H1 (cell line): Measurements from ENCODE around the gene SUPT4H1. TPM values are rescaled to one million over a fixed set of nuclear protein-coding genes. Genes with fewer than 3 reads are reported as not detected.

ENCODE experiments used
- CTCF ChIA-PET: fragments of 300-600 bp; sonication (Branson Sonifier 250); formaldehyde crosslinking; loops from one replicate; lab custom pipeline; 2021; ENCODE audit not compliant: partially characterized antibody; lab: Charles Lee
- POLR2A ChIA-PET: fragments of 300-600 bp; sonication (Branson Sonifier 250); formaldehyde crosslinking; loops from one replicate; lab custom pipeline; 2021; ENCODE audit warnings: inconsistent platforms; ENCODE audit not compliant: partially characterized antibody; lab: Charles Lee
- DNase-seq, 2 experiments: peaks; one replicate each; pipeline versions ENCODE4 v3.0.0 to v3.0.0-alpha.2; 2010 to 2022; ENCODE audit warnings: low spot score in 2 of 2, low read depth in 1 of 2, mixed read lengths in 1 of 2
- FAIRE-seq: peaks from 2 replicates; lab custom pipeline; 2011; peaks lifted over from hg19 to GRCh38; lab: Jason Lieb, UNC
- H2AFZ ChIP-seq: 2 replicates; pipeline ENCODE4 v1.8.1; 2012; ENCODE audit warnings: low read length, inconsistent platforms
- H2AK5ac ChIP-seq: 2 replicates; pipeline ENCODE4 v1.6.1; 2013; ENCODE audit warnings: low read depth, low read length
- H2BK120ac ChIP-seq: replicated peaks from 2 replicates; pipeline ENCODE3; 2013; ENCODE audit warnings: low read depth, low read length, inconsistent platforms
- H2BK12ac ChIP-seq: 2 replicates; pipeline ENCODE4 v1.6.1; 2013; ENCODE audit warnings: low read depth, low read length
- H2BK15ac ChIP-seq: 2 replicates; pipeline ENCODE4 v1.6.1; 2013; ENCODE audit warnings: low read length
- H2BK20ac ChIP-seq: 2 replicates; pipeline ENCODE4 v1.6.1; 2013; ENCODE audit warnings: low read length
- H2BK5ac ChIP-seq: 2 replicates; pipeline ENCODE4 v1.6.1; 2013; ENCODE audit warnings: low read depth, low read length
- H3K14ac ChIP-seq: 2 replicates; pipeline ENCODE4 v1.6.1; 2013; ENCODE audit warnings: inconsistent platforms; ENCODE audit not compliant: insufficient read length
- H3K18ac ChIP-seq: 2 replicates; pipeline ENCODE4 v1.6.1; 2013; ENCODE audit warnings: low read length; ENCODE audit errors: extremely low read depth
- H3K23ac ChIP-seq: 2 replicates; pipeline ENCODE4 v1.6.1; 2013; ENCODE audit warnings: inconsistent platforms; ENCODE audit not compliant: insufficient read length
- H3K23me2 ChIP-seq: 2 replicates; pipeline ENCODE4 v1.6.1; 2013; ENCODE audit warnings: low read depth, low read length
- H3K27ac ChIP-seq: 2 replicates; pipeline ENCODE4 v1.6.1; 2011; ENCODE audit warnings: low read depth, low read length, inconsistent platforms
- H3K27me3 ChIP-seq, 4 experiments: replicated peaks in 1 of 4; 1 replicate in 1 of 4; 2 replicates in 3 of 4; pipeline versions ENCODE4 v1.6.1 to v1.8.1; 2011 to 2013; ENCODE audit warnings: low read length in 3 of 4, mild to moderate bottlenecking in 3 of 4, inconsistent platforms in 2 of 4, mixed read lengths in 2 of 4, moderate library complexity in 1 of 4; ENCODE audit not compliant: control insufficient read depth in 3 of 4, insufficient read depth in 3 of 4; ENCODE audit errors: extremely low read depth in 1 of 4
- H3K36me3 ChIP-seq, 4 experiments: 2 replicates each; pipeline versions ENCODE4 v1.6.1 to v1.8.1; 2011 to 2013; ENCODE audit warnings: mild to moderate bottlenecking in 4 of 4, low read length in 3 of 4, moderate library complexity in 2 of 4, control low read depth in 1 of 4, inconsistent platforms in 1 of 4; ENCODE audit not compliant: insufficient read depth in 4 of 4, control insufficient read depth in 2 of 4
- H3K4ac ChIP-seq: replicated peaks from 2 replicates; pipeline ENCODE3; 2013; ENCODE audit warnings: low read length, low read depth, mixed read lengths, inconsistent platforms; ENCODE audit not compliant: insufficient read length
- H3K4me1 ChIP-seq, 4 experiments: replicated peaks in 1 of 4; 1 replicate in 1 of 4; 2 replicates in 3 of 4; pipeline versions ENCODE4 v1.6.1 to v1.8.1; 2011 to 2013; ENCODE audit warnings: low read length in 3 of 4, inconsistent platforms in 2 of 4, mixed read lengths in 1 of 4; ENCODE audit not compliant: insufficient read depth in 4 of 4, control insufficient read depth in 3 of 4
- H3K4me2 ChIP-seq, 2 experiments: 2 replicates each; pipeline versions ENCODE4 v1.6.1 to v1.8.1; 2011 to 2013; ENCODE audit warnings: low read depth in 2 of 2, low read length in 2 of 2, control low read depth in 1 of 2, inconsistent platforms in 1 of 2, mild to moderate bottlenecking in 1 of 2; ENCODE audit not compliant: insufficient read depth in 1 of 2
- H3K4me3 ChIP-seq, 4 experiments: fragments of 200-600, 300-600 bp in 1 of 4; sonication (generic), shearing (Covaris generic), sonication (Bioruptor Twin) in 1 of 4; 2 replicates each; pipeline versions ENCODE4 v1.5.1 to v1.8.1; 2011 to 2016; ENCODE audit warnings: low read length in 4 of 4, low read depth in 3 of 4, control low read depth in 2 of 4, inconsistent platforms in 2 of 4, mild to moderate bottlenecking in 2 of 4, mixed read lengths in 1 of 4, moderate library complexity in 1 of 4; ENCODE audit not compliant: insufficient read depth in 2 of 4; ENCODE audit errors: extremely low read depth in 1 of 4
- H3K56ac ChIP-seq: replicated peaks from 2 replicates; pipeline ENCODE3; 2013; ENCODE audit warnings: low read depth, mild to moderate bottlenecking, mixed read lengths, low read length, inconsistent platforms; ENCODE audit not compliant: insufficient read length
- H3K79me1 ChIP-seq: 2 replicates; pipeline ENCODE4 v1.6.1; 2013; ENCODE audit warnings: low read depth, low read length, control low read depth
- H3K79me2 ChIP-seq, 2 experiments: 2 replicates each; pipeline versions ENCODE4 v1.6.1 to v1.8.1; 2012 to 2013; ENCODE audit warnings: low read length in 2 of 2, mild to moderate bottlenecking in 2 of 2, inconsistent platforms in 1 of 2; ENCODE audit not compliant: insufficient read depth in 2 of 2, control insufficient read depth in 1 of 2
- H3K9ac ChIP-seq, 4 experiments: replicated peaks in 1 of 4; 1 replicate in 1 of 4; 2 replicates in 3 of 4; pipeline versions ENCODE4 v1.6.1 to v1.8.1; 2011 to 2013; ENCODE audit warnings: low read depth in 3 of 4, low read length in 3 of 4, control low read depth in 2 of 4, mild to moderate bottlenecking in 2 of 4, moderate library complexity in 2 of 4, inconsistent platforms in 1 of 4; ENCODE audit errors: extremely low read depth in 1 of 4
- H3K9me3 ChIP-seq, 2 experiments: 2 replicates each; pipeline versions ENCODE4 v1.6.1 to v1.8.1; 2012 to 2013; ENCODE audit warnings: mild to moderate bottlenecking in 2 of 2, moderate library complexity in 2 of 2, control low read depth in 1 of 2, inconsistent platforms in 1 of 2, low read depth in 1 of 2, low read length in 1 of 2, mixed read lengths in 1 of 2; ENCODE audit not compliant: insufficient read depth in 2 of 2
- H4K20me1 ChIP-seq, 2 experiments: replicated peaks in 1 of 2; 2 replicates each; pipeline versions ENCODE3 to v1.8.1; 2011 to 2013; ENCODE audit warnings: inconsistent platforms in 2 of 2, low read length in 2 of 2, mild to moderate bottlenecking in 1 of 2; ENCODE audit not compliant: insufficient read depth in 2 of 2, control insufficient read depth in 1 of 2
- H4K5ac ChIP-seq: 2 replicates; pipeline ENCODE4 v1.6.1; 2013; ENCODE audit warnings: low read length, low read depth, mixed read lengths, inconsistent platforms; ENCODE audit not compliant: insufficient read length
- H4K8ac ChIP-seq: 2 replicates; pipeline ENCODE4 v1.8.0; 2013; ENCODE audit warnings: mild to moderate bottlenecking, moderate library complexity, low read length, inconsistent platforms; ENCODE audit not compliant: insufficient read depth; ENCODE audit errors: extremely low read depth
- H4K91ac ChIP-seq: replicated peaks from 2 replicates; pipeline ENCODE3; 2013; ENCODE audit warnings: low read length, mixed read lengths, inconsistent platforms; ENCODE audit not compliant: insufficient read length
- ATF3 ChIP-seq: IDR thresholded peaks from 2 replicates; pipeline ENCODE4 v1.6.1; 2011; ENCODE audit warnings: low read depth, mild to moderate bottlenecking, low read length; ENCODE audit not compliant: insufficient read depth
- CHD2 ChIP-seq: IDR thresholded peaks from 2 replicates; pipeline ENCODE4 v1.6.1; 2012; ENCODE audit warnings: low read length, improper control_type of control experiment
- EP300 ChIP-seq, 2 experiments: IDR thresholded peaks; 1 replicate in 1 of 2; 2 replicates in 1 of 2; pipeline ENCODE4 v1.6.1; 2011 to 2012; ENCODE audit warnings: low read depth in 2 of 2, low read length in 2 of 2, mild to moderate bottlenecking in 2 of 2, borderline replicate concordance in 1 of 2, inconsistent platforms in 1 of 2, moderate library complexity in 1 of 2
- JUN ChIP-seq: IDR thresholded peaks from 2 replicates; pipeline ENCODE4 v1.6.1; 2011; ENCODE audit warnings: low read depth, mild to moderate bottlenecking, improper control_type of control experiment, low read length
- POU5F1 ChIP-seq: IDR thresholded peaks from 2 replicates; pipeline ENCODE4 v1.6.1; 2011; ENCODE audit warnings: low read depth, mild to moderate bottlenecking, low read length, moderate library complexity
- SAP30 ChIP-seq: fragments of 300-600 bp; sonication (generic); IDR thresholded peaks from 2 replicates; pipeline ENCODE4 v1.7.1; 2012; ENCODE audit warnings: low read length, moderate library complexity, mild to moderate bottlenecking, inconsistent platforms; ENCODE audit not compliant: insufficient read depth, insufficient replicate concordance
- WGBS, 2 experiments: shearing (Covaris generic) in 1 of 2; methylation state at CpG; one replicate each; pipeline versions ENCODE4 v1.1.6 to v1.1.7; 2013 to 2015; ENCODE audit warnings: low lambda C conversion rate in 2 of 2, mixed read lengths in 2 of 2, inconsistent platforms in 1 of 2, low coverage in 1 of 2, missing lambda C conversion rate in 1 of 2; ENCODE audit not compliant: insufficient replicate concordance in 2 of 2, insufficient coverage in 1 of 2, insufficient read length in 1 of 2; ENCODE audit errors: extremely low coverage in 1 of 2, missing lambda C conversion rate in 1 of 2; 5-methylcytosine and 5-hydroxymethylcytosine counted together
- polyA plus RNA-seq, 7 experiments: library from polyadenylated mRNA; depleted of rRNA in 3 of 7; stranded (reverse) in 5 of 7; unstranded in 2 of 7; fragments of >200 nt in 5 of 7; fragments of 200-250 nt in 2 of 7; gene quantifications; 1 replicate in 5 of 7; 2 replicates in 1 of 7; 4 replicates in 1 of 7; pipeline versions ENCODE4 v1.2.1 to v1.2.3, GENCODE V29; 2011 to 2013; ENCODE audit warnings: missing spikeins in 2 of 7, mixed read lengths in 2 of 7
- total RNA-seq: library from RNA; stranded (reverse); fragmentation: NEBNext Ultra II Directional; extraction: Animal tissue kit (Norgen Biotek cat#: 25700); gene quantifications from 2 replicates; pipeline ENCODE4 v1.2.1, GENCODE V29; 2021

SUPT4H1 gene
- total and polyA plus RNA-seq, 2 of the 8 experiments (the other 6 are each of a cell fraction or from before 2014, with no cell fraction given): 112 to 143 TPM

DNA sequence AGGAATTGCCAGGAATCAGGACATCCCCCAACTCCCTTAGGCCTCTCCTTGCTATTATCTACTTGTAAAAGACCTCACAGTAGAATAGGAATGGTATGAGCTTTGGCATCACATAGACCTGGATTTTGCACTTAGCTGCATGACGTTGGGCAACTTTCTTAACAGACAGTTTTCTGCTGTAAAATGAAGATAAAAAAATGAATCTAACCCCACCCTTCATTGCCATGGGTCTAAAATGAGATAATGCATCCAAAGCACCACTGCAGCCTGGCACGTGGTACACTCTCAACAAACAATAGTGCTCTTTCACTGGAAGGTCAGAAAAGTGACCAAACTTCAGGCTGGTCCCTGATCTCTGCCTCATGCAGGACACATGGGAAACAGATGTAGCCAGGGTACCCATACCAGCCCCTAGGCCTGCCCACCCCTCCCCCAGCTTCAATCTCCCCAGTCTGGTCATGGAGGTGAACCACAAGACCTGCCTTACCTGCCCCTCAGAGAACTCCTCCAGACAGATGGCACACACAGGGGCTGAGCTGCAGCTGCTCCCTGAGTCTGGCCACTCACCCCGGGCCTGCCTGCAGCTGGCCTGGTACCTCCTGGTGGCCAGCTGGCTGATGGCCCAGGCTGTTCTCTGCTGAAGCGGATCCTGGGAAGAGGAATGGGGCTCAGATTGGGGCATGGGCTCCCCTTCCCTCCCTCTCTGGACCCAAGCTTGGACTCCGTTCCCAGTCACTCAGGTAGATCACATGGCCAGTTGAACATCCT is 8.5 kb upstream of the SUPT4H1 start:
- no peak for FAIRE-seq
- no peak overlapping the region for H3K4me3 ChIP-seq
- WGBS, 2 experiments: 82% methylated on average over 5 of the region's 5 CpGs; no CpG with 5 or more reads in 1 of the 2 experiments

More for the DNA sequence above, 8.5 kb upstream of the SUPT4H1 start:
- H2BK5ac ChIP-seq: no peak overlapping the region
- no peak overlapping the region; the same call in 1 of the 2 replicates for H4K8ac ChIP-seq
- no peaks in the 10 kb centered on the region for H3K79me2 ChIP-seq
- no peaks in the 10 kb centered on the region for H3K36me3 ChIP-seq
- no peak overlapping the region for H2BK20ac ChIP-seq
- no peak overlapping the region for H3K4ac ChIP-seq
- no peak overlapping the region for H3K9ac ChIP-seq
- no peak overlapping the region for H3K27ac ChIP-seq
- ChIA-PET CTCF (interaction anchor here (0.9 to 6.0 kb wide), 13 partner anchors 8 to 87 kb away, joined by 3 to 32 read pairs (median 3); partner anchors contain the start of genes RNF43 and SUPT4H1), POLR2A (interaction anchor here (0.8 to 2.0 kb wide), 6 partner anchors 7 to 24 kb away, joined by 3 to 5 read pairs (median 3); partner anchors contain the start of gene SUPT4H1)
- no peaks in the 10 kb centered on the region for H3K9me3 ChIP-seq
- H2AFZ ChIP-seq: no peak overlapping the region
- H4K20me1 ChIP-seq: no peaks in the 10 kb centered on the region
- TF ChIP-seq EP300 (IDR thresholded peaks at IDR 0.05; ENCODE audit: borderline replicate concordance in 1 of 2, low read depth in 2 of 2, low read length in 2 of 2): no peak
- TF ChIP-seq POU5F1: no peak
- TF ChIP-seq ATF3: no peak
- no peak for TF ChIP-seq CHD2
- no peak for TF ChIP-seq SAP30
- TF ChIP-seq JUN: no peak
- no peak overlapping the region for H3K23ac ChIP-seq
- no peak overlapping the region for H2BK15ac ChIP-seq
- H3K18ac ChIP-seq: no peak overlapping the region
- H2AK5ac ChIP-seq: no peak overlapping the region; the same call in 1 of the 2 replicates
- H2BK120ac ChIP-seq: no peak overlapping the region
- no peak overlapping the region for H4K91ac ChIP-seq
- no peaks in the 10 kb centered on the region for H3K79me1 ChIP-seq
- peaks cover 0 to 2% (median 0%) of the 10 kb centered on the region in 4 experiments; a peak in 1 of 7 replicates for H3K4me1 ChIP-seq
- H2BK12ac ChIP-seq: peak overlapping the region; percentile 33; the same call in 1 of the 2 replicates
- no peaks in the 10 kb centered on the region for H3K27me3 ChIP-seq
- H3K56ac ChIP-seq: no peak overlapping the region
- no peak for DNase-seq
- no peak overlapping the region for H4K5ac ChIP-seq
- H3K4me2 ChIP-seq: no peak overlapping the region
- H3K23me2 ChIP-seq: no peaks in the 10 kb centered on the region
- no peak overlapping the region for H3K14ac ChIP-seq
